Stimulated activated CD8-positive, alpha-beta memory T cell treated with anti-CD3 and anti-CD28 coated beads, Interleukin-15, amount 100 ng/mL, for 1 hour (primary cell): Measurements from ENCODE around the gene TRPM5.
"Not testable (repeated sequence)": the region's sequence is repeated elsewhere in the genome, so short reads cannot be mapped to it uniquely, and the experiment has no call there.

Experiments used
- DNase-seq: peaks from one replicate; pipeline ENCODE4 v3.0.0-alpha.2; 2020; ENCODE audit warnings: low read depth

TRPM5 gene

GRCh38 chr11:2443881-2444820 lies at the start of gene TRPM5:
Gene TRPM5, minus strand, starts transcription at chr11:2444514. Its CDS starts 21,478 bp downstream, at chr11:2423036.
- DNase-seq, result peak; percentile 61

GRCh38 chr11:2489083-2489482 lies 44.8 kb upstream of the TRPM5 start:
- DNase-seq, result no peak

- no peak for DNase-seq
Observed at GRCh38 chr11:2488004-2488403, 43.7 kb upstream of the TRPM5 start.

- no peak for DNase-seq
Observed at GRCh38 chr11:2484576-2485125, 40.3 kb upstream of the TRPM5 start.

GRCh38 chr11:2483426-2483825 lies 39.1 kb upstream of the TRPM5 start:
- no peak for DNase-seq

- DNase-seq, result no peak
Observed at GRCh38 chr11:2482745-2483144, 38.4 kb upstream of the TRPM5 start.

- DNase-seq, result no peak
Observed at GRCh38 chr11:2482204-2482603, 37.9 kb upstream of the TRPM5 start.

- no peak for DNase-seq
Observed at GRCh38 chr11:2481253-2481652, 36.9 kb upstream of the TRPM5 start.

GRCh38 chr11:2480874-2481220 lies 36.5 kb upstream of the TRPM5 start:
- no peak for DNase-seq

- not testable (repeated sequence) for DNase-seq
Observed at GRCh38 chr11:2480067-2480873, 36.0 kb upstream of the TRPM5 start.

GRCh38 chr11:2477936-2478335 lies 33.6 kb upstream of the TRPM5 start:
- no peak for DNase-seq

- DNase-seq, result no peak
Observed at GRCh38 chr11:2477254-2477653, 32.9 kb upstream of the TRPM5 start.

GRCh38 chr11:2475136-2475918 lies 31.0 kb upstream of the TRPM5 start:
- DNase-seq, result no peak

- no peak for DNase-seq
Observed at GRCh38 chr11:2474059-2474901, 30.0 kb upstream of the TRPM5 start.

GRCh38 chr11:2473361-2474058 lies 29.2 kb upstream of the TRPM5 start:
- no peak for DNase-seq

GRCh38 chr11:2472428-2473186 lies 28.3 kb upstream of the TRPM5 start:
- DNase-seq, result no peak

- DNase-seq, result no peak
Observed at GRCh38 chr11:2471804-2472096, 27.4 kb upstream of the TRPM5 start.

GRCh38 chr11:2471048-2471803 lies 26.9 kb upstream of the TRPM5 start:
- DNase-seq, result no peak

- DNase-seq, result no peak
Observed at GRCh38 chr11:2470495-2470894, 26.2 kb upstream of the TRPM5 start.
